Muscle of leg (tissue), 11 donors: ENCODE data around the gene SH3RF3. TPM values are rescaled to one million over a fixed set of nuclear protein-coding genes. Genes with fewer than 3 reads are reported as not detected.

Source experiments
- DNase-seq: peaks from one replicate; pipeline ENCODE4 v3.0.0; 2013
- H3K27ac ChIP-seq: one replicate; pipeline ENCODE4 v1.5.1; 2013; ENCODE audit warnings: mild to moderate bottlenecking, low read length, control low read depth
- H3K27me3 ChIP-seq: one replicate; pipeline ENCODE4 v1.6.1; 2013; ENCODE audit warnings: low read length; ENCODE audit not compliant: control insufficient read depth, insufficient read depth
- H3K36me3 ChIP-seq: one replicate; pipeline ENCODE4 v1.6.1; 2013; ENCODE audit warnings: low read length; ENCODE audit not compliant: control insufficient read depth, insufficient read depth
- H3K4me1 ChIP-seq: one replicate; pipeline ENCODE4 v1.6.1; 2013; ENCODE audit warnings: low read length; ENCODE audit not compliant: control insufficient read depth, insufficient read depth
- H3K4me3 ChIP-seq: one replicate; pipeline ENCODE4 v1.5.1; 2013; ENCODE audit warnings: low read length, control low read depth
- H3K9me3 ChIP-seq: replicated peaks from 2 replicates; pipeline ENCODE4 v1.6.1; 2013; ENCODE audit warnings: low read depth, low read length; ENCODE audit not compliant: control insufficient read depth
- WGBS: methylation state at CpG from one replicate; pipeline ENCODE4 v1.1.5; 2013; ENCODE audit warnings: missing lambda C conversion rate; ENCODE audit not compliant: insufficient coverage; 5-methylcytosine and 5-hydroxymethylcytosine counted together
- polyA plus RNA-seq, 8 donors: library from polyadenylated mRNA; unstranded; fragments of 120-200 nt; gene quantifications; one replicate each; pipeline versions ENCODE4 v1.2.1 to v1.2.3, GENCODE V29; 2013; ENCODE audit warnings: inconsistent platforms in 1 of 8, low replicate concordance in 1 of 8; ENCODE audit not compliant: insufficient read length in 8 of 8, insufficient read depth in 1 of 8
- total RNA-seq: library from RNA; stranded (reverse); fragments of 120-200 nt; gene quantifications from one replicate; pipeline ENCODE4 v1.2.4, GENCODE V29; 2013

SH3RF3 gene
- total and polyA plus RNA-seq, 9 donors = 2.7 to 6.8 (median 4.7) TPM

DNA sequence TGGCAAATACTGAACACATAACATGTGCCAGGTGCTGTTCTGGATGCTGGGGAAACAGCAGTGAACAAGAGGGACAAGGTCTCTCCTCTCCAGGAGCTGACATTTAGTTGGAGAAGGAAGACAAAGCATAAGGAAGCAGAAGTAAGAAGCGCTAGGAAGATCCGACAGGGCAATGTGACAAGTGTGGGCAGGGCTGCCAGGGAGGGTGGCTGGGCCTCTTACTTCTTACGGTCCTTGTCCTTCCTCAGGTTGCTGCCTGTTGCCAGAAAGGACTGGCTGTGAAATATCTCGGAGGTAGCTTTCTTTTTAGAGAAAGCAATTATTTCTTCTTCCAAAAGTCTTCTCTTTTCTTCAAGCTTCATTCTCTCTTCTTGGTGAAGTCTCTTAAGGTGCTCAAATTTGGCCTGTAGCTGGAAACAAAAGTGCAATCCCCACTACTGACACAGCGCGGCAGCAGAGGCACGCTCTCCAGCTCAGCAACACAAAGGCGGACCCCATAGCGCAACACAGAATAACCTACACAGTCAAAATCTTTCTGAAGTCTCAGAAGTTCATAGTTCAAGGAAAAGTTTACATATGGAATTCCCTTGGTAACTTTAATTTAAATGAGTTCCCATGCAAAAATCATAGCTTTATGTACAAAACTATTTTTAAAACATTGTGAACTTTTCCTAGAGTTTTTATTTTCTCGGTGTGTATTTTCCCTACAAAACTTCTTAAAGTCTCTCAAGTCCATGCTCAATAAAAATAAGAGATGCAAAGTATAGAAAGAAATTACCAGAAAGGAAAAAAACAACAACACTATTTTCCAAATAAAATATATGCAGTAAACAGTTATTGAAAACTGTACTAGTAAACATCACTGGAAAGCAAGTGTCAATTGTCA, 417.1 kb downstream of the SH3RF3 start:
- Histone ChIP-seq H3K9me3 (no peaks in the 10 kb centered on the region), H3K4me1 (no peaks in the 10 kb centered on the region), H3K4me3 (no peak overlapping the region), H3K36me3 (peaks cover 12% of the 10 kb centered on the region), H3K27ac (no peak overlapping the region), H3K27me3 (no peaks in the 10 kb centered on the region)
- no CpG with 5 or more reads among the region's 10 CpGs for WGBS
- DNase-seq = peak; percentile 81

GRCh38 chr2:109547280-109547679, 418.3 kb downstream of the SH3RF3 start:
- Histone ChIP-seq H3K9me3 (no peaks in the 10 kb centered on the region), H3K4me3 (no peak overlapping the region), H3K36me3 (peaks cover 18% of the 10 kb centered on the region), H3K4me1 (no peaks in the 10 kb centered on the region), H3K27me3 (no peaks in the 10 kb centered on the region), H3K27ac (no peak overlapping the region)
- DNase-seq = no peak
- no CpG with 5 or more reads among the region's 2 CpGs for WGBS

GRCh38 chr2:109549016-109549590, 420.1 kb downstream of the SH3RF3 start:
- H3K27ac ChIP-seq = no peak overlapping the region
- WGBS = 85% methylated on average over 3 of the region's 4 CpGs
- no peaks in the 10 kb centered on the region for H3K9me3 ChIP-seq
- no peaks in the 10 kb centered on the region for H3K4me1 ChIP-seq
- no peaks in the 10 kb centered on the region for H3K27me3 ChIP-seq
- H3K36me3 ChIP-seq = peaks cover 22% of the 10 kb centered on the region
- H3K4me3 ChIP-seq = no peak overlapping the region
- DNase-seq = no peak

Other genes starting within 250 kb of the SH3RF3 start
- 0.04 TPM for gene EDAR, start 140.0 kb upstream of the SH3RF3 start, total RNA-seq
- gene EDAR, start 140.0 kb upstream of the SH3RF3 start, polyA plus RNA-seq = 1 to 10 TPM in 1 of 8 donors, under 1 TPM in 7; 0.04 to 1.1 (median 0.08) TPM